ENCODE data around the gene ETNK1. TPM values are rescaled to one million over a fixed set of nuclear protein-coding genes. Genes with fewer than 3 reads are reported as not detected.
A peak's percentile ranks its signal among the peaks of the same experiment; 100 is the strongest.

ETNK1 gene
- total and polyA plus RNA-seq, 2 experiments from 2014 or later, result 20.0 to 34.0 TPM

DNA sequence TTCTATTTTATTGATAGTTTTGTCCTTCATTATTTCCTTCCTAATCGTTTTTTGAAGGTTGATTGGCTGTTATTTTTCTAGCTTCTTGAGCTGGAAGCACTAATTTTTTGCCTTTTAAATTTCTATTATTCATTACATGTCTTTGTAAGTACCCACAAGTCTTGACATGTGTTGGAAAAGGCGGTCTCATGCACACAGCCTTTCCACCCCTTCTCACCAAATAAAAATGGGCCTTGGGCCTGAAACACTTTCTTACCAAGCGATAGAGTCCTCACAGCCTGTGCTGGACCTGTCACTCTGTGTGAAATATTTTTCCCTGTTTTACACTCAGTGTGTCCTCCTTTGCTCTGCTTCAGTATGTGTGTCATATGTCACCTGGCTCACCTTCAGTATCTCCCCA, 9.9 kb downstream of the ETNK1 start:
- no peak for DNase-seq
- H3K9ac ChIP-seq, result no peak overlapping the region
- H3K9me2 ChIP-seq (ENCODE audit: insufficient read depth), result no peaks in the 10 kb centered on the region
- TF ChIP-seq EZH2phosphoT487 (IDR thresholded peaks at IDR 0.05; ENCODE audit: insufficient read depth, low read depth) (no peak), EZH2 (IDR thresholded peaks at IDR 0.05; ENCODE audit: insufficient read depth, poor library complexity, severe bottlenecking) (no peak)
- H3F3A ChIP-seq (ENCODE audit: insufficient read depth), result peaks cover 15% of the 10 kb centered on the region; the same call in 1 of the 2 replicates
- H3K4me1 ChIP-seq (ENCODE audit: insufficient read depth), result peaks cover 13% of the 10 kb centered on the region
- no peaks in the 10 kb centered on the region for H3K27me3 ChIP-seq (replicated peaks; ENCODE audit: insufficient read depth)
- no peaks in the 10 kb centered on the region for H3K9me3 ChIP-seq (ENCODE audit: low read depth)
- no peak overlapping the region for H2AFZ ChIP-seq
- H3K36me3 ChIP-seq (ENCODE audit: low read depth), result no peaks in the 10 kb centered on the region
- no peaks in the 10 kb centered on the region for H4K20me1 ChIP-seq (ENCODE audit: insufficient read depth)
- no peak overlapping the region for H3K4me3 ChIP-seq
- peaks cover 100% of the 10 kb centered on the region for H3K79me2 ChIP-seq (ENCODE audit: insufficient read depth)
- 98 to 100% methylated on average over 3 of the region's 3 CpGs for WGBS, 2 experiments (ENCODE audit: low coverage in 1 of 2, low lambda C conversion rate in 2 of 2, missing lambda C conversion rate in 2 of 2)
- in situ Hi-C loops (cut with MboI), result no loop called here
- H3K4me2 ChIP-seq (ENCODE audit: unreplicated experiment), result no peak overlapping the region
- H3K27ac ChIP-seq, result no peak overlapping the region

DNA sequence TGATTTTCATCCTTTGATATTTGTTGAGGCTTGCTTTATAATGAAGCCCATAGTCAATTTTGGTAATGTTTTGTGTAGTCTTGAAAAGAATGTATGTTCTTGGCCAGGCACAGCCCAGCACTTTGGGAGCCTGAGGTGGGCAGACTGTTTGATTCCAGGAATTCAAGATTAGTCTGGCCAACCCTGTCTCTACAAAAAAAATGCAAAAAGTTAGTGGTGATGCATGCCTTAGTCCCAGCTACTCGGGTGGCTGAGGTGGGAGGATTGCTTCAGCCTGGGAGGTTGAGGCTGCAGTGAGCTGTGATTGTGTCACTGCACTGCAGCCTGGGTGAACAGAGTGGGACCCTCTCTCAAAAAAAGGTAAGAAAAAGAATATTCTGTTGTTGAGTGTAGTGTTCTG, 10.8 kb downstream of the ETNK1 start:
- H3K4me2 ChIP-seq (ENCODE audit: unreplicated experiment), result peak overlapping the region; percentile 29
- no peaks in the 10 kb centered on the region for H3K27me3 ChIP-seq (replicated peaks; ENCODE audit: insufficient read depth)
- H4K20me1 ChIP-seq (ENCODE audit: insufficient read depth), result no peaks in the 10 kb centered on the region
- H3F3A ChIP-seq (ENCODE audit: insufficient read depth), result peaks cover 15% of the 10 kb centered on the region; the same call in 1 of the 2 replicates
- 0 to 4% methylated on average over 1 of the region's 1 CpG for WGBS, 2 experiments (ENCODE audit: low coverage in 1 of 2, low lambda C conversion rate in 2 of 2, missing lambda C conversion rate in 2 of 2)
- in situ Hi-C loops (cut with MboI), result no loop called here
- peak overlapping the region; percentile 17 for H3K27ac ChIP-seq
- H3K4me3 ChIP-seq, result no peak overlapping the region
- peaks cover 13% of the 10 kb centered on the region for H3K4me1 ChIP-seq (ENCODE audit: insufficient read depth)
- H3K79me2 ChIP-seq (ENCODE audit: insufficient read depth), result peaks cover 100% of the 10 kb centered on the region
- H3K36me3 ChIP-seq (ENCODE audit: low read depth), result no peaks in the 10 kb centered on the region
- DNase-seq, result peak; percentile 51
- no peaks in the 10 kb centered on the region for H3K9me3 ChIP-seq (ENCODE audit: low read depth)
- H3K9ac ChIP-seq, result peak overlapping the region; percentile 14; the same call in 1 of the 2 replicates
- H2AFZ ChIP-seq, result 0 out of 2 replicates have a peak overlapping the region, but pooled peaks have one; percentile 1
- no peaks in the 10 kb centered on the region for H3K9me2 ChIP-seq (ENCODE audit: insufficient read depth)
- TF ChIP-seq EZH2phosphoT487 (IDR thresholded peaks at IDR 0.05; ENCODE audit: insufficient read depth, low read depth) (no peak), EZH2 (IDR thresholded peaks at IDR 0.05; ENCODE audit: insufficient read depth, poor library complexity, severe bottlenecking) (no peak)

DNA sequence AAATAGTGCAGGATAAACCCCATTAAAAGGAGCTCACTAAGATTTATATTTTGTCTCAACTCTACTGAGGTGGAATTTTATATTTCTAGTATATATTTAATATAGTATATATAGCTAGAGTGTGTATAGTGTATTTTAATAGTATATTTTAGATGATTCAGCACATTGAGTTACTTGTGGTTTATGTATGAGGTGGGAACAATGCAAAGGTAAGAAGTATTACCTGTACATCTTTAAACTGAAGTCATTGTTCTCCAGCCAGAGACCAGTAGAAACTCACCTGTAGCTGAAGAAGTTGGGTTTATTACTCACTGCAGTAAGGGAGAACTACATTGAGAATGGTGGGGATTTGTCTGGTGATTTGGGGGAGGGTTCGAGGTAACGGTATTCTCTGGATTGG, 15.9 kb downstream of the ETNK1 start:
- no peaks in the 10 kb centered on the region for H3K9me3 ChIP-seq (ENCODE audit: low read depth)
- in situ Hi-C loops (cut with MboI), result no loop called here
- H3K27ac ChIP-seq, result no peak overlapping the region
- H4K20me1 ChIP-seq (ENCODE audit: insufficient read depth), result no peaks in the 10 kb centered on the region
- H3K4me2 ChIP-seq (ENCODE audit: unreplicated experiment), result no peak overlapping the region
- no peaks in the 10 kb centered on the region for H3K27me3 ChIP-seq (replicated peaks; ENCODE audit: insufficient read depth)
- no peak overlapping the region for H3K9ac ChIP-seq
- H3K4me1 ChIP-seq (ENCODE audit: insufficient read depth), result peaks cover 7% of the 10 kb centered on the region
- no peak for DNase-seq
- H3K79me2 ChIP-seq (ENCODE audit: insufficient read depth), result peaks cover 95% of the 10 kb centered on the region
- H2AFZ ChIP-seq, result no peak overlapping the region
- 98% methylated on average over 2 of the region's 2 CpGs for WGBS, 2 experiments (ENCODE audit: low coverage in 1 of 2, low lambda C conversion rate in 2 of 2, missing lambda C conversion rate in 2 of 2)
- H3K36me3 ChIP-seq (ENCODE audit: low read depth), result no peaks in the 10 kb centered on the region
- no peak for TF ChIP-seq EZH2 (IDR thresholded peaks at IDR 0.05; ENCODE audit: insufficient read depth, poor library complexity, severe bottlenecking)
- TF ChIP-seq EZH2phosphoT487 (IDR thresholded peaks at IDR 0.05; ENCODE audit: insufficient read depth, low read depth), result no peak
- H3K4me3 ChIP-seq, result no peak overlapping the region
- no peaks in the 10 kb centered on the region for H3K9me2 ChIP-seq (ENCODE audit: insufficient read depth)
- H3F3A ChIP-seq (ENCODE audit: insufficient read depth), result peaks cover 2% of the 10 kb centered on the region; the same call in 1 of the 2 replicates

DNA sequence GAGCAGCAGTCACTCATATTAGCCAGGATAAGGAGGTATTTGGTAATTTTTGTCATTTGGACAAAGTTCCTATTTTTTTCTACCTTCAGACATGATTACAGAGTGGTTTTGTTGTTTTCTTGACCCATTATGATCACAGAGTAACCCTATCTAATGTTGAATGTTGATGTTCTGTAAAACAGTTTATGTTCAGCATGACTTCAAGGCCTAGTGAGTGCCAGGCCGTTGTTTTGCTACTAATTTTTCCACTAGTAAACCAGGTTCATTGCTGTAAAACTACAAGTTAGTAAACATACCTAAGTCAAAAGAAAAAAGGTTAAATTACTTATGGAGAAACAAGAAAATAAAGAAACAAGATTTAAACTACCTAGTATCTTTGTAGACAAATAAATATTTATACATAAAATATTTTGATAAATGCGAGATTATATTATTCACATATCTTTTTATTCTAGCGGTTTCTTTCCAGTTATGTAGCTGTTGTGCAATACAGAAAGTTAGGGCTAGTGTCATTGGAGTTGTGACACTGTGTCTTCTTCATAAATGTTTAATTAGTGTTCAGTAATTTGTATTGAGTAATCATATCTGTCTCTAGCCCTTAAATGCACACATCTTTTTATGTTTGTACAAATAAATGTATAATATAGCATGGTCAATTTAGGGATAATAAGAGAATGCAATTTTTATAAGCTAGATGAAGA, 16.5 kb downstream of the ETNK1 start:
- H3K9ac ChIP-seq, result no peak overlapping the region
- peaks cover under 1% of the 10 kb centered on the region; the same call in 1 of the 2 replicates for H3K4me1 ChIP-seq (ENCODE audit: insufficient read depth)
- H3K9me3 ChIP-seq (ENCODE audit: low read depth), result no peaks in the 10 kb centered on the region
- H3K27ac ChIP-seq, result no peak overlapping the region
- TF ChIP-seq EZH2 (IDR thresholded peaks at IDR 0.05; ENCODE audit: insufficient read depth, poor library complexity, severe bottlenecking) (no peak), EZH2phosphoT487 (IDR thresholded peaks at IDR 0.05; ENCODE audit: insufficient read depth, low read depth) (no peak)
- no peaks in the 10 kb centered on the region for H3K9me2 ChIP-seq (ENCODE audit: insufficient read depth)
- WGBS, 2 experiments (ENCODE audit: low coverage in 1 of 2, low lambda C conversion rate in 2 of 2, missing lambda C conversion rate in 2 of 2), result 95 to 99% methylated on average over 3 of the region's 3 CpGs
- no peaks in the 10 kb centered on the region for H3F3A ChIP-seq (ENCODE audit: insufficient read depth)
- H3K27me3 ChIP-seq (replicated peaks; ENCODE audit: insufficient read depth), result no peaks in the 10 kb centered on the region
- in situ Hi-C loops (cut with MboI), result no loop called here
- H2AFZ ChIP-seq, result no peak overlapping the region
- H3K4me2 ChIP-seq (ENCODE audit: unreplicated experiment), result no peak overlapping the region
- H3K79me2 ChIP-seq (ENCODE audit: insufficient read depth), result peaks cover 95% of the 10 kb centered on the region
- no peak overlapping the region for H3K4me3 ChIP-seq
- DNase-seq, result no peak
- H4K20me1 ChIP-seq (ENCODE audit: insufficient read depth), result no peaks in the 10 kb centered on the region
- no peaks in the 10 kb centered on the region for H3K36me3 ChIP-seq (ENCODE audit: low read depth)

Data from GM23248 (cell line).